ENCODE results near the gene DUSP3. TPM values are rescaled to one million over a fixed set of nuclear protein-coding genes. Genes with fewer than 3 reads are reported as not detected.
A peak's percentile ranks its signal among the peaks of the same experiment; 100 is the strongest.

The DUSP3 gene
- total RNA-seq, 2 donors from 2014 or later, result 130 to 137 TPM

DNA sequence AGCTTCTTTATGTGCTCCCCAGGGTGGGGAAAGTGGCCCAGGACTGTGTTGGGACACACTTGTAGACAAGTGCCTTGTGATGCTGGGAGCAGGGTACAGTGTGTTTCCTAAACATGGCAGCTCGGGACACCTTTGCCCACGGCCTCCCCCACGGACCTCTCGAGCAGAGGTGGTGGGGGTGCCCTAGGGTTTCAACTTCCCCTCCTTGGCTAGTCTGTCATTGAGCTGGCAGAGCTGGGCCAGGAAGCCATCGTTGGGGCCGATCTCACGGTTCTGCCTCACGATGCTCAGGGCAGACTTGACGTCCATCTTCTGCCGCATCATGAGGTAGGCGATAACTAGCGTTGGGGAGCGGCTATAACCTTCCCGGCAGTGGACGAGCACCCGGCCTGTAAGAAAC, 9.4 kb downstream of the DUSP3 start:
- Histone ChIP-seq H3K4me1 (ENCODE audit: control insufficient read depth in 1 of 2, low read depth in 2 of 2) (peaks cover 13 to 43% of the 10 kb centered on the region in 2 donors), H3K27me3 (replicated peaks; ENCODE audit: insufficient read depth) (no peaks in the 10 kb centered on the region), H3K36me3 (peaks cover 41% of the 10 kb centered on the region), H3K27ac (no peak overlapping the region), H3K9me3 (no peaks in the 10 kb centered on the region), H3K4me3 (no peak overlapping the region)
- ATAC-seq (ENCODE audit: insufficient number of reproducible peaks, low FRiP score, low read depth), result no peak
- DNase-seq (ENCODE audit: low spot score), result no peak
- no peak for TF ChIP-seq CTCF (IDR thresholded peaks at IDR 0.05)

DNA sequence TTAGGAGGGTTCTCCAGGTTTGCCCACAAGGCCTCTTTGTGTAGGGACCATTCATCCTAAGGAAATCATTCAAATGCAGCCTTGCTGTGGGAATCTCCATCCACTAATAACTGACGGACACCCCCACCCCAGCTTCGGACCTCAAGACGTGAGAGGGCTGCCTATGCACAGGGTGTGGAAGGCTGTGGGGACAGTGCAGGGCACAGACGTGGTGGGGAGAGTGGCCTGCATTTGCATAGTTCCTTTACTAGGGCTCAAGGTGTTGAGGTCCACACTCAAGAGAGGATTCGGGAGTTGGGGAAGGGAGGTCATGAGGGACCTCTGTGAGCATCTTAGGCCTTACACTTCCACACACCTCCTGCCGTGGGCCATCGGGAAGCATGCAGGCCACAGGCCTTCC, 9.8 kb downstream of the DUSP3 start:
- TF ChIP-seq CTCF (IDR thresholded peaks at IDR 0.05), result no peak
- H3K27me3 ChIP-seq (replicated peaks; ENCODE audit: insufficient read depth), result no peaks in the 10 kb centered on the region
- H3K27ac ChIP-seq, result no peak overlapping the region
- no peaks in the 10 kb centered on the region for H3K9me3 ChIP-seq
- peaks cover 17 to 43% of the 10 kb centered on the region in 2 donors for H3K4me1 ChIP-seq (ENCODE audit: control insufficient read depth in 1 of 2, low read depth in 2 of 2)
- H3K4me3 ChIP-seq, result no peak overlapping the region
- ATAC-seq (ENCODE audit: insufficient number of reproducible peaks, low FRiP score, low read depth) (no peak), DNase-seq (ENCODE audit: low spot score) (no peak)
- peaks cover 38% of the 10 kb centered on the region for H3K36me3 ChIP-seq

DNA sequence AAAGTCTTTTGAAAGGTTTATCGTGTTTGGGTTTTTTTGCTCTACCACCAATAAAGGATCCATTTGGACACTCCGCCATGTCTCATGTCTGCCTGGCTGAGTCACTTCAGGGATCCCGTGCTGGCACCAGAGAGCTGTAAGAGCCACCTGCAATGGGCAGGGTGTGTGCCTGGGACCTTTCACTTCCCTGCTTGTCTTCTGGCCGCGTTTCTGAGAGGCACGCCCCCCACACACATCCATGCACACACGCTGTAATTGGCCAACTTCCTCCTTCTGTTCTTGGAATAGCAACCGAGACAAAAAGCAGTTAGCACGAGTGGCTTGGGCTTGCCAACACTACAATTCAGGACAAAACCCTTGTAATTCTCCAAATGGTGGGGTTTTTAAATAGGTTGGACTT, 10.4 kb downstream of the DUSP3 start:
- Histone ChIP-seq H3K27ac (no peak overlapping the region), H3K4me3 (no peak overlapping the region), H3K27me3 (replicated peaks; ENCODE audit: insufficient read depth) (no peaks in the 10 kb centered on the region), H3K9me3 (no peaks in the 10 kb centered on the region), H3K4me1 (ENCODE audit: control insufficient read depth in 1 of 2, low read depth in 2 of 2) (peaks cover 17 to 39% of the 10 kb centered on the region in 2 donors), H3K36me3 (peaks cover 38% of the 10 kb centered on the region)
- ATAC-seq (ENCODE audit: insufficient number of reproducible peaks, low FRiP score, low read depth) (no peak), DNase-seq (ENCODE audit: low spot score) (no peak)
- no peak for TF ChIP-seq CTCF (IDR thresholded peaks at IDR 0.05)

DNA sequence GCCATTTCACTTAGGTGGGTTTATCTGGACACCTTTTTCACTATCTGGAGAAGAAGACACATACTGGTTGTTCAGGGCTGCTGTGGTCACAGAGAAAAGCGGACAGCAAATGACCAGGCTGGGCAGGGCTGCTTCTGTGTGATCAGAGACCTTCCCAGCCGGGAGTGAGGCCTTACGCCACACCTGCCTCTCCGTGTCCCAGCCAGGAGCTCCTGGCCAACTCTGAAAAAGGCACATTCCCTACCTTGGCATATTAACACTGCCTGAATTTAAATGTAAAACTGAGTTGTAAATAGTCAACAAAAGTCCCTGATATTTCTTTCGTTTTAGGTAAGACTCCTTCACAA, 11.1 kb downstream of the DUSP3 start:
- DNase-seq (ENCODE audit: low spot score) (no peak), ATAC-seq (ENCODE audit: insufficient number of reproducible peaks, low FRiP score, low read depth) (no peak)
- peaks cover 12 to 34% of the 10 kb centered on the region in 2 donors for H3K4me1 ChIP-seq (ENCODE audit: control insufficient read depth in 1 of 2, low read depth in 2 of 2)
- H3K4me3 ChIP-seq, result no peak overlapping the region
- no peaks in the 10 kb centered on the region for H3K27me3 ChIP-seq (replicated peaks; ENCODE audit: insufficient read depth)
- no peaks in the 10 kb centered on the region for H3K9me3 ChIP-seq
- peaks cover 38% of the 10 kb centered on the region for H3K36me3 ChIP-seq
- no peak overlapping the region for H3K27ac ChIP-seq
- TF ChIP-seq CTCF (IDR thresholded peaks at IDR 0.05), result no peak

GRCh38 chr17:43767053-43767712, 11.6 kb downstream of the DUSP3 start:
- Histone ChIP-seq H3K9me3 (no peaks in the 10 kb centered on the region), H3K4me1 (ENCODE audit: control insufficient read depth in 1 of 2, low read depth in 2 of 2) (peaks cover 7 to 34% of the 10 kb centered on the region in 2 donors), H3K27me3 (replicated peaks; ENCODE audit: insufficient read depth) (no peaks in the 10 kb centered on the region), H3K4me3 (no peak overlapping the region), H3K27ac (peak overlapping the region in 1 of 2 donors; percentile 53), H3K36me3 (peaks cover 33% of the 10 kb centered on the region)
- no peak for ATAC-seq (ENCODE audit: insufficient number of reproducible peaks, low FRiP score, low read depth)
- TF ChIP-seq CTCF (IDR thresholded peaks at IDR 0.05), result no peak
- no peak for DNase-seq (ENCODE audit: low spot score)
